Measurements from ENCODE around the gene LRP6.

GRCh38 chr12:12290206-12290605 is 23.4 kb upstream of the LRP6 start:
- TF ChIP-seq CTCF (IDR thresholded peaks at IDR 0.05) (no peak), POLR2A (IDR thresholded peaks at IDR 0.05) (no peak)

All from transverse colon (tissue), 3 donors.